ENCODE results near the gene TAF4. TPM values are rescaled to one million over a fixed set of nuclear protein-coding genes. Genes with fewer than 3 reads are reported as not detected.

The TAF4 gene
- total and polyA plus RNA-seq, 2 of the 13 experiments (the other 11 are each of a cell fraction or from before 2014, with no cell fraction given) = 5.9 to 12.0 TPM

GRCh38 chr20:62063981-62064769 is 1.5 kb downstream of the TAF4 start (continued):
- TF ChIP-seq ZNF318 (CRISPR knock-in tag; IDR thresholded peaks at IDR 0.05) = 0 out of 2 replicates have a peak, but pooled peaks have one; percentile 68
- TF ChIP-seq ZNF652 (CRISPR knock-in tag; IDR thresholded peaks at IDR 0.05; ENCODE audit: borderline replicate concordance, low read depth) = no peak
- peak; percentile 52; the same call in 1 of the 2 replicates for TF ChIP-seq ZNF205 (CRISPR knock-in tag; IDR thresholded peaks at IDR 0.05)
- peak; percentile 80 for TF ChIP-seq ARID4A (CRISPR knock-in tag; IDR thresholded peaks at IDR 0.05; ENCODE audit: borderline replicate concordance)
- peak; percentile 63; the same call in 1 of the 2 replicates for TF ChIP-seq SMAD1 (CRISPR knock-in tag; IDR thresholded peaks at IDR 0.05; ENCODE audit: borderline replicate concordance, low read depth)
- TF ChIP-seq REXO4 (CRISPR knock-in tag; IDR thresholded peaks at IDR 0.05; ENCODE audit: borderline replicate concordance) = no peak
- TF ChIP-seq ZBTB39 (CRISPR knock-in tag; IDR thresholded peaks at IDR 0.05) = no peak
- peak; percentile 71 for TF ChIP-seq MED1 (CRISPR knock-in tag; IDR thresholded peaks at IDR 0.05)
- peak; percentile 23 for TF ChIP-seq HNRNPK (IDR thresholded peaks at IDR 0.05; ENCODE audit: low read depth, low read length, poor library complexity, severe bottlenecking)
- TF ChIP-seq ZNF770 (CRISPR knock-in tag; IDR thresholded peaks at IDR 0.05) = no peak

Data from HepG2 (cell line).